Measurements from ENCODE around the gene DIS3L2.

DNA sequence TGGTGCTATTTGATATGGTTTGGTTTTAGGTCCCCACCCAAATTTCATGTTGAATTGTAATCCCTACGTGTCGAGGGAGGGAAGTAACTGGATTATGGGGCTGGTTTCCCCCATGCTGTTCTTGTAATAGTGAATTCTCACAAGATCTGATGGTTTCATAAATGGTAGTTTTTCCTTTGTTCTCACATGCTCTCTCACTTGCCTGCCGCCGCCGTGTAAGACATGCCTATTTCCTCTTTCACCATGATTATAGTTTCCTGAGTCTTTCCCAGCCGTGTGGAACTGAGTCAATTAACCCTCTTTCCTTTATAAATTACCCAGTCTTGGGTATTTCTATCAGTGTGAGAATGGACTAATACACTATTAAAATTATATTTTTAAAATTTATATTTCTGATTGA, 7.3 kb downstream of the DIS3L2 start:
- TF ChIP-seq, protein P1, sequence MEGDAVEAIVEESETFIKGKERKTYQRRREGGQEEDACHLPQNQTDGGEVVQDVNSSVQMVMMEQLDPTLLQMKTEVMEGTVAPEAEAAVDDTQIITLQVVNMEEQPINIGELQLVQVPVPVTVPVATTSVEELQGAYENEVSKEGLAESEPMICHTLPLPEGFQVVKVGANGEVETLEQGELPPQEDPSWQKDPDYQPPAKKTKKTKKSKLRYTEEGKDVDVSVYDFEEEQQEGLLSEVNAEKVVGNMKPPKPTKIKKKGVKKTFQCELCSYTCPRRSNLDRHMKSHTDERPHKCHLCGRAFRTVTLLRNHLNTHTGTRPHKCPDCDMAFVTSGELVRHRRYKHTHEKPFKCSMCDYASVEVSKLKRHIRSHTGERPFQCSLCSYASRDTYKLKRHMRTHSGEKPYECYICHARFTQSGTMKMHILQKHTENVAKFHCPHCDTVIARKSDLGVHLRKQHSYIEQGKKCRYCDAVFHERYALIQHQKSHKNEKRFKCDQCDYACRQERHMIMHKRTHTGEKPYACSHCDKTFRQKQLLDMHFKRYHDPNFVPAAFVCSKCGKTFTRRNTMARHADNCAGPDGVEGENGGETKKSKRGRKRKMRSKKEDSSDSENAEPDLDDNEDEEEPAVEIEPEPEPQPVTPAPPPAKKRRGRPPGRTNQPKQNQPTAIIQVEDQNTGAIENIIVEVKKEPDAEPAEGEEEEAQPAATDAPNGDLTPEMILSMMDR (conservative IDR thresholded peaks at IDR 0.05), result no peak
- no peak for TF ChIP-seq EZH2 (IDR thresholded peaks at IDR 0.05; ENCODE audit: low read depth)
